Sigmoid colon (tissue), 4 donors: ENCODE data around the gene UTP15.

Experiments used
- EP300 ChIP-seq, 4 donors: sonication (generic); formaldehyde crosslinking; IDR thresholded peaks; one replicate each; pipeline ENCODE4 v1.6.1; 2017; ENCODE audit warnings: antibody characterized with exemption in 4 of 4
- POLR2A ChIP-seq, 2 donors: fragments of 450-650 bp; IDR thresholded peaks; one replicate each; pipeline ENCODE4 v1.6.1; 2016; ENCODE audit warnings: antibody characterized with exemption in 2 of 2, mild to moderate bottlenecking in 2 of 2, moderate library complexity in 2 of 2
- POLR2AphosphoS5 ChIP-seq, 4 donors: sonication (generic); formaldehyde crosslinking; IDR thresholded peaks; one replicate each; pipeline ENCODE4 v1.6.1; 2017; ENCODE audit warnings: antibody characterized with exemption in 4 of 4
- TF ChIP-seq, protein P1 (sequence below), 4 experiments: fragments of 450-650 bp in 3 of 4; fragments of 200-600 bp in 1 of 4; IDR thresholded peaks; one replicate each; pipeline ENCODE4 v1.5.1; 2016 to 2019; ENCODE audit warnings: antibody characterized with exemption in 4 of 4, mild to moderate bottlenecking in 3 of 4, moderate library complexity in 2 of 4

DNA sequence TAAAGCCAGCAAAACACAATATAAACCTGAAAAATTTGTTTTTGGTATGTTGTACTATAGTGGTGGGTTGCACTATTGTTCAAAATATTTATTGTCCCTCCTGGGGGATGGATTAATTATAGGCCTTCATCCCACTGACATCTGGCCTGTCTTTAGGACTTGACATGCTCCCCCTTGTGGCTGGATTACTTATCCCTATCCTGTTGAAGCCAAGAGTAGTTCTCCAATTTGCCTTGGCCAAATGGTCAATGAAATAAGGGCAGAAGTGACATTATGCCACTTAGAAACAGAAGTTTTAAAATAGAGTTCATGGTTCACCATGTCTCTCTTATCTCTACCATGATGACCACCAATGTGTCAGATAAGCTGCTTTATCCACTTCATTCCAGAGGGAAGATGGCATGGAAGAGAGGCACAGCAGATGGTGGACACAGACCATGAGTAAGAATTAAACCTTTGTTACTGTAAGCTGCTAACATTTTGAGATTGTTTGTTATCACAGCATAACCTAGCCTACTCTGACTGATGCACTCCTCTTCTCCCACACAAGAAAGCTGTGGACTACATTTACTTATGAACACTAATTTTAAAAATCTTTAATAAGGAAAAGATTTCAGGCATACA is 31.3 kb downstream of the UTP15 start:
- TF ChIP-seq, protein P1, sequence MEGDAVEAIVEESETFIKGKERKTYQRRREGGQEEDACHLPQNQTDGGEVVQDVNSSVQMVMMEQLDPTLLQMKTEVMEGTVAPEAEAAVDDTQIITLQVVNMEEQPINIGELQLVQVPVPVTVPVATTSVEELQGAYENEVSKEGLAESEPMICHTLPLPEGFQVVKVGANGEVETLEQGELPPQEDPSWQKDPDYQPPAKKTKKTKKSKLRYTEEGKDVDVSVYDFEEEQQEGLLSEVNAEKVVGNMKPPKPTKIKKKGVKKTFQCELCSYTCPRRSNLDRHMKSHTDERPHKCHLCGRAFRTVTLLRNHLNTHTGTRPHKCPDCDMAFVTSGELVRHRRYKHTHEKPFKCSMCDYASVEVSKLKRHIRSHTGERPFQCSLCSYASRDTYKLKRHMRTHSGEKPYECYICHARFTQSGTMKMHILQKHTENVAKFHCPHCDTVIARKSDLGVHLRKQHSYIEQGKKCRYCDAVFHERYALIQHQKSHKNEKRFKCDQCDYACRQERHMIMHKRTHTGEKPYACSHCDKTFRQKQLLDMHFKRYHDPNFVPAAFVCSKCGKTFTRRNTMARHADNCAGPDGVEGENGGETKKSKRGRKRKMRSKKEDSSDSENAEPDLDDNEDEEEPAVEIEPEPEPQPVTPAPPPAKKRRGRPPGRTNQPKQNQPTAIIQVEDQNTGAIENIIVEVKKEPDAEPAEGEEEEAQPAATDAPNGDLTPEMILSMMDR (IDR thresholded peaks at IDR 0.05) = peak in 2 of 4 experiments; percentile 8 to 25
- TF ChIP-seq POLR2AphosphoS5 (IDR thresholded peaks at IDR 0.05) = no peak
- TF ChIP-seq EP300 (IDR thresholded peaks at IDR 0.05) = no peak
- no peak for TF ChIP-seq POLR2A (IDR thresholded peaks at IDR 0.05)
